Non-pigmented ciliary epithelial cell (primary cell): ENCODE data around the gene IL26.
A peak's percentile ranks its signal among the peaks of the same experiment; 100 is the strongest.

Experiments
- DNase-seq: peaks from one replicate; pipeline ENCODE4 v3.0.0-alpha.2; 2010; ENCODE audit warnings: low read depth

IL26 gene

GRCh38 chr12:68225576-68226476, at the start of gene IL26:
Gene IL26, minus strand, starts transcription at chr12:68225810. Its CDS starts 54 bp downstream, at chr12:68225756.
- DNase-seq = no peak

- no peak for DNase-seq
Measured at GRCh38 chr12:68272732-68273131, 47.1 kb upstream of the IL26 start.

GRCh38 chr12:68271346-68271745, 45.7 kb upstream of the IL26 start:
- DNase-seq = no peak

GRCh38 chr12:68270358-68270757, 44.7 kb upstream of the IL26 start:
- DNase-seq = no peak

GRCh38 chr12:68269779-68270178, 44.2 kb upstream of the IL26 start:
- no peak for DNase-seq

GRCh38 chr12:68268967-68269366, 43.4 kb upstream of the IL26 start:
- DNase-seq = no peak

- no peak for DNase-seq
Measured at GRCh38 chr12:68267892-68268396, 42.3 kb upstream of the IL26 start.

- no peak for DNase-seq
Measured at GRCh38 chr12:68264857-68265256, 39.2 kb upstream of the IL26 start.

GRCh38 chr12:68264158-68264855, 38.7 kb upstream of the IL26 start:
- DNase-seq = no peak

- DNase-seq = no peak
Measured at GRCh38 chr12:68263366-68263765, 37.8 kb upstream of the IL26 start.

- no peak for DNase-seq
Measured at GRCh38 chr12:68261896-68262295, 36.3 kb upstream of the IL26 start.

GRCh38 chr12:68260153-68260552, 34.5 kb upstream of the IL26 start:
- DNase-seq = no peak

- DNase-seq = peak; percentile 91
Measured at GRCh38 chr12:68259318-68259940, 33.8 kb upstream of the IL26 start.

- DNase-seq = no peak
Measured at GRCh38 chr12:68253504-68253903, 27.9 kb upstream of the IL26 start, which contains the start of gene IL22. Gene IL22, minus strand, starts transcription at chr12:68253604. Its CDS starts 156 bp downstream, at chr12:68253448.

- no peak for DNase-seq
Measured at GRCh38 chr12:68252077-68252476, 26.5 kb upstream of the IL26 start.

- no peak for DNase-seq
Measured at GRCh38 chr12:68250454-68250853, 24.8 kb upstream of the IL26 start.

- no peak for DNase-seq
Measured at GRCh38 chr12:68247785-68248184, 22.2 kb upstream of the IL26 start.

GRCh38 chr12:68246350-68246749, 20.7 kb upstream of the IL26 start:
- DNase-seq = no peak

GRCh38 chr12:68245180-68246021, 19.8 kb upstream of the IL26 start:
- DNase-seq = no peak

- DNase-seq = no peak
Measured at GRCh38 chr12:68242777-68243176, 17.2 kb upstream of the IL26 start.

- DNase-seq = no peak
Measured at GRCh38 chr12:68240975-68241374, 15.4 kb upstream of the IL26 start.

GRCh38 chr12:68240079-68240478, 14.5 kb upstream of the IL26 start:
- DNase-seq = peak; percentile 63
